LNCaP clone FGC (cell line): Measurements from ENCODE around the gene FGFR4.

ENCODE experiments used
- DNase-seq: peaks from one replicate; pipeline ENCODE4 v3.0.0-alpha.2; 2011; ENCODE audit warnings: low read depth
- H3K4me3 ChIP-seq: 2 replicates; pipeline ENCODE4 v1.5.1; 2011; ENCODE audit warnings: mild to moderate bottlenecking, low read depth, low read length, control low read depth
- CTCF ChIP-seq: IDR thresholded peaks from 2 replicates; pipeline ENCODE4 v1.5.1; 2012; ENCODE audit warnings: mild to moderate bottlenecking; ENCODE audit not compliant: control insufficient read depth, insufficient read depth; ENCODE audit errors: extremely low read depth

Gene FGFR4

GRCh38 chr5:177067503-177067902, 19.2 kb upstream of the FGFR4 start:
- no peak overlapping the region for H3K4me3 ChIP-seq
- TF ChIP-seq CTCF: no peak
- no peak for DNase-seq

GRCh38 chr5:177070536-177071191, 16.1 kb upstream of the FGFR4 start:
- H3K4me3 ChIP-seq: no peak overlapping the region
- TF ChIP-seq CTCF: no peak
- no peak for DNase-seq

- no peak overlapping the region for H3K4me3 ChIP-seq
- TF ChIP-seq CTCF: peak; percentile 79
- peak; percentile 49 for DNase-seq
Measured at GRCh38 chr5:177071666-177072385, 14.9 kb upstream of the FGFR4 start.

GRCh38 chr5:177077335-177077734, 9.4 kb upstream of the FGFR4 start:
- DNase-seq: no peak
- no peak for TF ChIP-seq CTCF
- H3K4me3 ChIP-seq: no peak overlapping the region

- no peak for DNase-seq
- TF ChIP-seq CTCF: no peak
- H3K4me3 ChIP-seq: no peak overlapping the region
Measured at GRCh38 chr5:177079606-177080005, 7.1 kb upstream of the FGFR4 start.

- TF ChIP-seq CTCF: no peak
- no peak for DNase-seq
Measured at GRCh38 chr5:177080265-177080664, 6.5 kb upstream of the FGFR4 start.

More at GRCh38 chr5:177080265-177080664, 6.5 kb upstream of the FGFR4 start:
- no peak overlapping the region for H3K4me3 ChIP-seq
